Stimulated activated memory B cell treated with anti-CD40 and anti-IgM and Interleukin-4, amounts not matched to agents 10 μg/mL and 1 μg/mL and 100 μg/mL, for 72 hours (primary cell): Measurements from ENCODE around the gene TMIE.

Experiments used
- ATAC-seq: fragments of 150-1000 bp; cut with Tn5 transposase; 2 replicates; pipeline ENCODE4 v1.10.0; 2021
- H3K27ac Mint-ChIP-seq: one replicate; pipeline ENCODE4 v1.8.0; 2022; ENCODE audit warnings: mild to moderate bottlenecking, mixed read lengths
- H3K27me3 Mint-ChIP-seq: one replicate; pipeline ENCODE4 v1.8.0; 2022; ENCODE audit warnings: mixed read lengths
- H3K36me3 Mint-ChIP-seq: one replicate; pipeline ENCODE4 v1.8.0; 2022; ENCODE audit warnings: mixed read lengths
- H3K4me1 Mint-ChIP-seq: one replicate; pipeline ENCODE4 v1.8.0; 2022; ENCODE audit warnings: mixed read lengths
- H3K4me3 Mint-ChIP-seq: one replicate; pipeline ENCODE4 v1.8.0; 2022; ENCODE audit warnings: mild to moderate bottlenecking, moderate library complexity, mixed read lengths
- H3K9me3 Mint-ChIP-seq: one replicate; pipeline ENCODE4 v1.8.0; 2022; ENCODE audit warnings: mixed read lengths

TMIE gene, protein sequence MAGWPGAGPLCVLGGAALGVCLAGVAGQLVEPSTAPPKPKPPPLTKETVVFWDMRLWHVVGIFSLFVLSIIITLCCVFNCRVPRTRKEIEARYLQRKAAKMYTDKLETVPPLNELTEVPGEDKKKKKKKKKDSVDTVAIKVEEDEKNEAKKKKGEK

DNA sequence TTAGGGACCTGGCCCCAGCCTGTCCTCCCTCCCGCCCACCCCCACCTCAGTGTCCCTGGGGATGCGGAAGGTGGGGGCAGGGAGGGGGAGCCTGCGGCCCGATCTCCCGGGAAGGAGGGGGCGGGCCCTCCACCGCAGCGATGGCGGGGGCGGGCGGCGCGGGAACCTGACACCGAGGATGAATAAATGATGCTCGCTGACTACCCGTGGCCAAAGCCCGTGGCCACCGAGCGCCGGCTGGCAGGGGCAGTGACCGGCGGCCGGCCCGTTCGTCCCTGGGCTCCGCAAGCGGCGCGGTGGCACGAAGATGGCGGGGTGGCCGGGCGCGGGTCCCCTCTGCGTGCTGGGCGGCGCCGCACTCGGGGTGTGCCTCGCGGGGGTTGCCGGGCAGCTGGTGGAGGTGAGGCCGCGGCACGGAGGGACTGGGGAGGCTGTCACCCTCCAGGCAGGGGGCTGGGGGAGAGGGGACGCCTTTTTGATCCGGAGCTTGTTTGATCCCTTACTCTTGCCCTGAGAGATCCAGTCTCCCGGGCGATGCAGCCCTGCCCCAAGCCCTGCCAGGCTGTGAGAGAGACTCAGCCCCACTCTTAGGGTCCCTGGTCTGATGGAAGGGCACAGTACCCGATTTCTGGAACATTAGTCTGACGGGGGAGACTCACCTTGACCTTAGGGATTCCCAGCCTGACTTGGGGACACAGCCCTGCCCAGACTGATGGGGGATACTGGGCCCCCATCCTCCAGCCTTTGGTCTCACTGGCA, at the start of gene TMIE:
Gene TMIE (plus strand): TSS at position 212 of the 759 bp plus-strand sequence. CDS start 96 bp downstream, at position 308.
- no peaks in the 10 kb centered on the region for H3K9me3 Mint-ChIP-seq
- H3K27me3 Mint-ChIP-seq, result peaks cover 21% of the 10 kb centered on the region
- H3K4me3 Mint-ChIP-seq, result no peak within 1 kb of the TSS
- no peaks in the 10 kb centered on the region for H3K4me1 Mint-ChIP-seq
- H3K27ac Mint-ChIP-seq, result no peak within 1 kb of the TSS
- H3K36me3 Mint-ChIP-seq, result no peaks in the 10 kb centered on the region
- ATAC-seq, result no peak

DNA sequence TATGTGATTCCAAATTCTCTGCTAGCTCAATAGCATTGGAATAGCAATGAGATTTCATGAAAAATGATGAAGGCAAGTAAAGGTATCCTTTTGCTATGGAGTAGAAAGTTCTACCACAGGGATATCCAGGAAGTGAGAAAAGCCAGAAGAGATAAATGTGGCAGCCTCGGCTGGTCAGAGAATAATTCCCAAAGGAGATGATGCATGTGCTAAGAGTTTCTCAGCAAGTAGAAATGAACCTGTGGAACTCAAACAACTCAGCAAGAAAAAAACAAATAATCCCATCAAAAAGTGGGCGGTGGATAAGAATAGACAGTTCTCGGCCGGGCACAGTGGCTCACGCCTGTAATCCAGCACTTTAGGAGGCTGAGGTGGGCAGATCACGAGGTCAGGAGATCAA, 45.9 kb upstream of the TMIE start:
- Mint-ChIP-seq H3K27ac (no peak overlapping the region), H3K27me3 (peaks cover 80% of the 10 kb centered on the region), H3K4me3 (no peak overlapping the region), H3K9me3 (peaks cover 8% of the 10 kb centered on the region), H3K4me1 (peaks cover 17% of the 10 kb centered on the region), H3K36me3 (no peaks in the 10 kb centered on the region)
- no peak for ATAC-seq

GRCh38 chr3:46656778-46657556, 44.2 kb upstream of the TMIE start:
- no peaks in the 10 kb centered on the region for H3K36me3 Mint-ChIP-seq
- peaks cover 26% of the 10 kb centered on the region for H3K4me1 Mint-ChIP-seq
- no peak overlapping the region for H3K27ac Mint-ChIP-seq
- no peak for ATAC-seq
- H3K9me3 Mint-ChIP-seq, result peaks cover 6% of the 10 kb centered on the region
- H3K4me3 Mint-ChIP-seq, result no peak overlapping the region
- H3K27me3 Mint-ChIP-seq, result peaks cover 86% of the 10 kb centered on the region

DNA sequence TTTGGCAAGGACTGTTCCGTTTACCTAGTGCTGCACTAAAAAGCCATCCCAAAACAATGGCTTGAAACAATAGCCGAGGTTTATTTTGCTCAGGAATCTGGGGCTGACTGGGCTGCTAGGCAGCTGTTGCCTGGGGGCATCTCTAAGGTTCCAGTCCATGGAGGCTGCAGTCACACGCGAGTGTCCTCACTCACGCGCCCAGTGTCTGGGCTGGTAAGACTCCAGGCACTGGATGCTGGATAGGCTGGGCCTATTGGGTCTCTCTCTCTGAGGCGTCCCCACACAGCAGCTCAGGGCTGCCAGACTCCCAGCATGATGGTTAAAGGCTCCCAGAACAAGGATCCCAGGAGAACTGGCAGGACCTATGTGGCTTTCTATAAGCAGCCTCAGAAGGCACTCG, 41.9 kb upstream of the TMIE start:
- Mint-ChIP-seq H3K36me3 (no peaks in the 10 kb centered on the region), H3K4me3 (no peak overlapping the region), H3K27me3 (peaks cover 85% of the 10 kb centered on the region), H3K9me3 (no peaks in the 10 kb centered on the region), H3K4me1 (peaks cover 26% of the 10 kb centered on the region), H3K27ac (no peak overlapping the region)
- ATAC-seq, result no peak

DNA sequence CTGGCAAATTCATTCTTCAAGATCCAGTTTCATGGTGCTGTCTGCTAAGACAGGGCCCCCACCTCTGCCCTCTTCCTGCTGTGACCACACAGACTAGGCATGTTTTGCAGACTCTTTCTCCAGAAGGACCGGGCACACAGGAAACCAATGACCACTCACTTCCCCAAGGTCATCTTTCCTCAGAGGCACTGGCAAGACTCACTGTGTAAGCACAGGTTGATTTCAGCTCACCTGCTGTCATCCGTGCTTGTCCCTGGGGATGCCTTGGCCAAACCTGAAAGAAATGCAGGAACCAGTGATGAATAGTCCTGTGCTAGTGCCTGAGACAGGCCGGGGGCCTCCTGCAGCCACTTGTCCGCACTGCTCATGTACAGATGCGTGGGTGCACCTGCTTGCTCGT, 41.2 kb upstream of the TMIE start:
- no peaks in the 10 kb centered on the region for H3K9me3 Mint-ChIP-seq
- H3K36me3 Mint-ChIP-seq, result no peaks in the 10 kb centered on the region
- H3K27ac Mint-ChIP-seq, result no peak overlapping the region
- peaks cover 26% of the 10 kb centered on the region for H3K4me1 Mint-ChIP-seq
- no peak for ATAC-seq
- H3K4me3 Mint-ChIP-seq, result no peak overlapping the region
- peaks cover 78% of the 10 kb centered on the region for H3K27me3 Mint-ChIP-seq

DNA sequence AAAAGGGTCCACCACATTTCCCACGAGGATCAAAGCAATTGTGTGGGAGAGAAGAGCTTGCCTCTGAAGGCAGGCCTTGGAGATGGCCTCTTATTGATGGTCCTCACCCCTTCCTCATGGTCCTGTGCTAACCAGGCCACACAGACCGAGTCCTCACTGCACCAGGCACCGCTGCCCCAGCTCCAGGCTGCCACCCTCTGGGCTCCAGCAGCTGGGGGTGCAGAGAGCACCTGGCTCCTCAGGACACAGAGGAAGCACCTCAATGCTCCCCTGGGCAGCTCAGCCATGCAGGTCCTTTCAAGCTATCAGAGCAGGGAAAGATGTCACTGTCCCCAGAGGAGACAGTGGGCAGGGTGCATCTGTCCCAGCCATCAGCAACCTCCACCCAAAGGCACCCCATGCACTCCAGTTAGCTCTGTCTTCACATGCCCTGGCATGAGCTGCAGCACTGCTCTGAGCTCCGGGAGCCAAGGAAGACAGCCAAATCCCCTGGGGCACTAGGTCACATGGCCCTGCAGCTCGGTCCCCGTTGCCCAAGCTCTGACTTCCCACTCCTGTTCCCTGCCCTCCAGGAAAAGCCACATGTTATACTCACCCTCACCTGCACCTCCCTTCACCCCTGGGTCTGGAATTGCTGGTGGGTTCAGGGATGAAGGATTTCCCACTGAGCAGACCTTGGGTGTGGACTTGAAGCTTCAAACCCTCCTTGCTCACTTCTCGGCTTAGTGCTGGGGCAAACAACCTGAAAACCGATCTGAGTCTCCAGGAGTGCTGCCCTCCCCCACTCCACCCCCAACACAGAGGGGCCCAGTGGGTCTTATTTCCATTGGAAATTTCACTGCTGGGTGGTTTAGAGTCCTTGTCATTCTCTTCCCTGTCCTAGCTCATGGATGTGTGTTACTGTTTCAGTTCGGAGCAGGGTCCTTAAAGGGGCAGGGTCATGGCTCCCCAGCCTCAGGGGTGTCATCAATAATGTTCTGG, 40.4 kb upstream of the TMIE start:
- H3K27ac Mint-ChIP-seq, result no peak overlapping the region
- H3K4me3 Mint-ChIP-seq, result no peak overlapping the region
- H3K27me3 Mint-ChIP-seq, result peaks cover 70% of the 10 kb centered on the region
- peaks cover 18% of the 10 kb centered on the region for H3K4me1 Mint-ChIP-seq
- no peaks in the 10 kb centered on the region for H3K36me3 Mint-ChIP-seq
- H3K9me3 Mint-ChIP-seq, result no peaks in the 10 kb centered on the region
- ATAC-seq, result peak; percentile 25

DNA sequence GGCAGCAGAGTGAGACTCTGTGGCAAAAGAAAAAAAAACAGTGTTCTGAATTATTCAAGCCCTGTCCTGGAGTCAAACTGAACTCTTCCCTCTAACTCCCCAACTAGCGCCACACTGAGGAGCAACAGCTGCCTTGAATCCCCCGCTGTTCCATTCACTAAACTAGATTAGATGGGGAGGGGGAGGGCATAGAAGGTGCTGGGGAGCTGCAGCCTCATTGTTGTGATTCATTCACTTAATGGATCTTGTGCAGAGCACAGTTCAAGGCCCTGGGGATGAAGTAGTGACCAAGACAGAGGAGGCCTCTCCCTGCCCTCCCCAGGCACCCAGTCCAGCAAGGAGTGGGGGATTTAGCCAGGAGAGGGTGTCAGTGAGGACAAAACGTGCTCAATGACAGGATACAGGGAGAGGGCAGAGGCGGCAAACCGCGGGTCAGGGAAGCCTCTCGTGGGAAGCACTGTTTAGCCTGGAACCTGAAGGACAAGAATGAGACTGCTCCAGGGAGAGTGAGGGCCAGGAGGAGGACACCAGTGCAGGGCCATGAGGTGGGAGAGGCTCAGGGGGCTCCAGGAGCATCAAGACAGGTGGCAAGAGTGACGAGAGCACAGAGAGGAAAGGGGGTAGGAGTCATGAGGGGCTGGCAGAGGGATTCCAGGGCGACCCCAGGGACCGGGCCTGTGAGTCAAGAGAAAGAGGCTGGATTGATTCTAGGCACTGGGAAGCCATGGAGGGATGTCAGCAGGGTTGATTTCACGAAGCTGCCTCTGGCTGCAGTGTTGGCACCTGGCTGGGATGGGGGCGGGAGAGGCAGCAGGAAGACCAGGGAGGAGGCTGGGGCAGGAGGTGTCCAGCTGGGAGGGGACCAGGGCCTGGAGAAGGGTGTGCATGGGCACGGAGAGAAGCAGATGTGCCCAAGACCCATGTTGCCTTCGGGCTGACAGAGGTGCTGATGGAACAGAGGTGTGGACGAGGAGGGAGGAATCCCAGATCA, 39.1 kb upstream of the TMIE start:
- Mint-ChIP-seq H3K36me3 (no peaks in the 10 kb centered on the region), H3K4me3 (no peak overlapping the region), H3K27me3 (peaks cover 59% of the 10 kb centered on the region), H3K4me1 (peaks cover 16% of the 10 kb centered on the region), H3K9me3 (no peaks in the 10 kb centered on the region), H3K27ac (no peak overlapping the region)
- no peak for ATAC-seq

GRCh38 chr3:46662771-46663551, 38.2 kb upstream of the TMIE start:
- Mint-ChIP-seq H3K36me3 (no peaks in the 10 kb centered on the region), H3K27ac (no peak overlapping the region), H3K27me3 (peaks cover 50% of the 10 kb centered on the region), H3K4me3 (no peak overlapping the region), H3K4me1 (peaks cover 16% of the 10 kb centered on the region), H3K9me3 (no peaks in the 10 kb centered on the region)
- ATAC-seq, result no peak

DNA sequence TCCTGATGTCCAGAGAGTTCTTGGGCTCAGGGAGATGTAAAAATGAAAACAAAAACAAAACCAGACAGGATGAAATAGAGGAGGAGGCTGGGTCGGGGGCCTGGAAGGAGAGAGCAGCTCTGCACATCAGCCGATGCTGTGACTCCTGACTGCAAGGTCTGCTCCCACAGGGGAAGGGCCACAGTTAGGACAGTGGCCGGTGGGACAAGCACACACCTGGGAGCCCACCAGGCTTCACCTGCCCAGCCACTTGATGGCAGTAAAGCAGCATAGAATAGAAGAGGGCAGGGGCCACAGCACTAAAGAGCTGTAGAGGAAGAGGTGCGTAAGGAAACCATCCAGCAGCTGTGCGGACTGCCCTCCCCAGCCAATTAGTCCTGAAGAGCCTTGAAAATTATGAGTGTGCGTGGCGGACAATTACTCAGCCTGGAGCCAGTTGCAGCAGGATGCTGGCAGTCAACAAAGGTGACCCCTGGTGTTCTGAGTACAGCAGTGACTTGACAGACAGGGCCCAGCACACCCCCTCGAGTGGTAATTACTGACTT, 37.5 kb upstream of the TMIE start:
- peaks cover 48% of the 10 kb centered on the region for H3K27me3 Mint-ChIP-seq
- no peak overlapping the region for H3K27ac Mint-ChIP-seq
- H3K4me3 Mint-ChIP-seq, result no peak overlapping the region
- ATAC-seq, result no peak
- H3K4me1 Mint-ChIP-seq, result peaks cover 16% of the 10 kb centered on the region
- H3K36me3 Mint-ChIP-seq, result no peaks in the 10 kb centered on the region
- no peaks in the 10 kb centered on the region for H3K9me3 Mint-ChIP-seq

GRCh38 chr3:46664188-46664970, 36.8 kb upstream of the TMIE start:
- no peak for ATAC-seq
- H3K27me3 Mint-ChIP-seq, result peaks cover 44% of the 10 kb centered on the region
- no peaks in the 10 kb centered on the region for H3K9me3 Mint-ChIP-seq
- no peak overlapping the region for H3K27ac Mint-ChIP-seq
- peaks cover 16% of the 10 kb centered on the region for H3K4me1 Mint-ChIP-seq
- no peak overlapping the region for H3K4me3 Mint-ChIP-seq
- no peaks in the 10 kb centered on the region for H3K36me3 Mint-ChIP-seq

GRCh38 chr3:46664971-46665762, 36.0 kb upstream of the TMIE start:
- H3K4me3 Mint-ChIP-seq, result no peak overlapping the region
- H3K9me3 Mint-ChIP-seq, result no peaks in the 10 kb centered on the region
- peaks cover 9% of the 10 kb centered on the region for H3K4me1 Mint-ChIP-seq
- no peak overlapping the region for H3K27ac Mint-ChIP-seq
- peaks cover 36% of the 10 kb centered on the region for H3K27me3 Mint-ChIP-seq
- no peaks in the 10 kb centered on the region for H3K36me3 Mint-ChIP-seq
- ATAC-seq, result no peak
